RPMI8226 (cell line): ENCODE results near the gene SCD5.
"Not testable (repeated sequence)": the region's sequence is repeated elsewhere in the genome, so short reads cannot be mapped to it uniquely, and the experiment has no call there.

Experiments used
- DNase-seq: peaks from one replicate; pipeline ENCODE4 v3.0.0-alpha.2; 2015

The SCD5 gene

GRCh38 chr4:82798168-82799005 is at the start of gene SCD5:
Gene SCD5, minus strand, starts transcription at chr4:82798796. Its CDS starts 259 bp downstream, at chr4:82798537.
- DNase-seq, result peak; percentile 79

GRCh38 chr4:82842593-82842992 is 44.0 kb upstream of the SCD5 start:
- peak; percentile 3 for DNase-seq

- no peak for DNase-seq
Observed at GRCh38 chr4:82839624-82840023, 41.0 kb upstream of the SCD5 start.

GRCh38 chr4:82833696-82834313 is 35.2 kb upstream of the SCD5 start:
- no peak for DNase-seq

- not testable (repeated sequence) for DNase-seq
Observed at GRCh38 chr4:82833060-82833459, 34.5 kb upstream of the SCD5 start.

- DNase-seq, result no peak
Observed at GRCh38 chr4:82825425-82825824, 26.8 kb upstream of the SCD5 start.

GRCh38 chr4:82823062-82823461 is 24.5 kb upstream of the SCD5 start:
- DNase-seq, result no peak

- no peak for DNase-seq
Observed at GRCh38 chr4:82820689-82821088, 22.1 kb upstream of the SCD5 start.

GRCh38 chr4:82818664-82819662 is 20.4 kb upstream of the SCD5 start:
- DNase-seq, result no peak

GRCh38 chr4:82816874-82817273 is 18.3 kb upstream of the SCD5 start:
- DNase-seq, result not testable (repeated sequence)

GRCh38 chr4:82814034-82814433 is 15.4 kb upstream of the SCD5 start:
- DNase-seq, result no peak

GRCh38 chr4:82811838-82812341 is 13.3 kb upstream of the SCD5 start:
- no peak for DNase-seq

GRCh38 chr4:82811392-82811791 is 12.8 kb upstream of the SCD5 start:
- no peak for DNase-seq

- DNase-seq, result no peak
Observed at GRCh38 chr4:82810176-82810575, 11.6 kb upstream of the SCD5 start.

- no peak for DNase-seq
Observed at GRCh38 chr4:82809619-82810018, 11.0 kb upstream of the SCD5 start.

- no peak for DNase-seq
Observed at GRCh38 chr4:82803746-82804145, 5.2 kb upstream of the SCD5 start.

GRCh38 chr4:82802911-82803310 is 4.3 kb upstream of the SCD5 start:
- DNase-seq, result no peak

- peak; percentile 19 for DNase-seq
Observed at GRCh38 chr4:82801910-82802521, 3.4 kb upstream of the SCD5 start.

GRCh38 chr4:82799006-82799881 is 648 bp upstream of the SCD5 start:
- peak; percentile 87 for DNase-seq

- DNase-seq, result peak; percentile 19
Observed at GRCh38 chr4:82797405-82798111, 1.0 kb downstream of the SCD5 start.

- peak; percentile 20 for DNase-seq
Observed at GRCh38 chr4:82797040-82797404, 1.6 kb downstream of the SCD5 start.
